H1 (cell line): ENCODE measurements around the gene COL21A1. TPM values are rescaled to one million over a fixed set of nuclear protein-coding genes. Genes with fewer than 3 reads are reported as not detected.

Experiments used
- MAX ChIP-seq: IDR thresholded peaks from 2 replicates; pipeline ENCODE4 v1.6.1; 2012; ENCODE audit warnings: inconsistent platforms
- polyA plus RNA-seq, 7 experiments: library from polyadenylated mRNA; depleted of rRNA in 3 of 7; stranded (reverse) in 5 of 7; unstranded in 2 of 7; fragments of >200 nt in 5 of 7; fragments of 200-250 nt in 2 of 7; gene quantifications; 1 replicate in 5 of 7; 2 replicates in 1 of 7; 4 replicates in 1 of 7; pipeline versions ENCODE4 v1.2.1 to v1.2.3, GENCODE V29; 2011 to 2013; ENCODE audit warnings: missing spikeins in 2 of 7, mixed read lengths in 2 of 7
- total RNA-seq: library from RNA; stranded (reverse); fragmentation: NEBNext Ultra II Directional; extraction: Animal tissue kit (Norgen Biotek cat#: 25700); gene quantifications from 2 replicates; pipeline ENCODE4 v1.2.1, GENCODE V29; 2021

The COL21A1 gene
- total and polyA plus RNA-seq, 2 of the 8 experiments (the other 6 are each of a cell fraction or from before 2014, with no cell fraction given) = 1.6 to 3.4 TPM

GRCh38 chr6:56036916-56037600, 210.3 kb downstream of the COL21A1 start (continued):
- TF ChIP-seq MAX = no peak
